GM21786 (cell line): ENCODE data around the gene TUBA1A.
"Not testable (repeated sequence)": the region's sequence is repeated elsewhere in the genome, so short reads cannot be mapped to it uniquely, and the experiment has no call there.

Experiments used
- ATAC-seq: cut with Tn5 transposase; IDR thresholded peaks from one replicate; pipeline ENCODE4 v1.9.1; 2021; ENCODE audit not compliant: unreplicated experiment

TUBA1A gene

GRCh38 chr12:49188916-49189367 lies at the start of gene TUBA1A:
Gene TUBA1A, minus strand, starts transcription at chr12:49189080. Its CDS starts 101 bp downstream, at chr12:49188979.
- peak; percentile 96 for ATAC-seq

GRCh38 chr12:49236423-49236822 lies 47.5 kb upstream of the TUBA1A start:
- ATAC-seq = no peak

- peak; percentile 42 for ATAC-seq
These were observed 45.1 kb upstream of the TUBA1A start for GRCh38 chr12:49233842-49234526.

- no peak for ATAC-seq
These were observed 44.3 kb upstream of the TUBA1A start for GRCh38 chr12:49232940-49233841.

GRCh38 chr12:49231878-49232655 lies 43.2 kb upstream of the TUBA1A start:
- no peak for ATAC-seq

- no peak for ATAC-seq
These were observed 41.9 kb upstream of the TUBA1A start for GRCh38 chr12:49230805-49231194.

GRCh38 chr12:49230176-49230804 lies 41.4 kb upstream of the TUBA1A start:
- ATAC-seq = no peak

GRCh38 chr12:49228653-49229052 lies 39.8 kb upstream of the TUBA1A start:
- ATAC-seq = no peak

- no peak for ATAC-seq
These were observed 38.8 kb upstream of the TUBA1A start for GRCh38 chr12:49227713-49228112.

- ATAC-seq = no peak
These were observed 36.8 kb upstream of the TUBA1A start for GRCh38 chr12:49225576-49226166.

GRCh38 chr12:49223590-49224369 lies 34.9 kb upstream of the TUBA1A start:
- ATAC-seq = no peak

GRCh38 chr12:49223122-49223521 lies 34.2 kb upstream of the TUBA1A start:
- no peak for ATAC-seq

GRCh38 chr12:49220972-49221371 lies 32.1 kb upstream of the TUBA1A start:
- ATAC-seq = no peak

GRCh38 chr12:49219417-49220026 lies 30.6 kb upstream of the TUBA1A start:
- ATAC-seq = no peak

GRCh38 chr12:49212572-49212971 lies 23.7 kb upstream of the TUBA1A start:
- ATAC-seq = no peak

- ATAC-seq = not testable (repeated sequence)
These were observed 21.8 kb upstream of the TUBA1A start for GRCh38 chr12:49210703-49211102.

GRCh38 chr12:49208676-49209075 lies 19.8 kb upstream of the TUBA1A start:
- no peak for ATAC-seq

- no peak for ATAC-seq
These were observed 19.3 kb upstream of the TUBA1A start for GRCh38 chr12:49208146-49208545.

- ATAC-seq = no peak
These were observed 17.5 kb upstream of the TUBA1A start for GRCh38 chr12:49206389-49206788.
